HL-60 (cell line): ENCODE results near the gene PREB.

Source experiments
- GABPA ChIP-seq: IDR thresholded peaks from 2 replicates; pipeline ENCODE4 v1.6.1; 2012; ENCODE audit warnings: low read depth
- POLR2AphosphoS5 ChIP-seq: IDR thresholded peaks from 2 replicates; pipeline ENCODE4 v1.6.1; 2012; ENCODE audit warnings: low read depth
- SPI1 ChIP-seq: IDR thresholded peaks from 2 replicates; pipeline ENCODE4 v1.6.1; 2012; ENCODE audit warnings: low read depth, mild to moderate bottlenecking, borderline replicate concordance
- TF ChIP-seq, protein P1 (sequence below): IDR thresholded peaks from one replicate; pipeline ENCODE4 v1.5.1; 2011; ENCODE audit warnings: low read length, control low read depth, inconsistent platforms; ENCODE audit not compliant: insufficient read depth

DNA sequence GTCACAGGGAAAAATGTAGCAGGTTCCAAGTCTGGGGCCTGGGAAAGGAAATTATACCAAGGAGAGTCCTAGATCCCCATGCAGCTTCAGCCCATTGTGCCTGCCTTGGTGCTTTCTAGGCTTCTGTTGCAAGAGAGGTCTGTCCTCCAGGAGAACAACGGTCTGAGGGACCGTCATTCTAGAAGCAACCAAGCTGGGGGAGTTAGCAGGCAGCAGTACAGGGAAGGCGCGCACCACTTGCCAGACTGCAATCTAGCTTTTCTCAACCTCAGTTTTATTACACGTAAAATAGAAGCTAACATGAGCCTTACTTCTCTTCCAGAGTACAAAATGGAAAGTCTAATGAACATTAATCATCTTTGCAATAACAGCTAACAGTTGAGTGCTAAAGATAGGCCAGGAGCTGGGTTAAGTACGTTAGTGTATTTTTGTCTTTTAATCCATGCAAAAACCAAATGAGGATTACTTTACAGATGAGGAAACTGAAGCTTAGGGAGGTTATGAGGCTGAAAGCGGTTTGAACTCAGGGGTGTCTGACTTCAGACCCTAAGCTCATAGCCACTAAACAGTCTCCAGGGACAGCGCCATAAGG lies 16.3 kb upstream of the PREB start:
- TF ChIP-seq, protein P1, sequence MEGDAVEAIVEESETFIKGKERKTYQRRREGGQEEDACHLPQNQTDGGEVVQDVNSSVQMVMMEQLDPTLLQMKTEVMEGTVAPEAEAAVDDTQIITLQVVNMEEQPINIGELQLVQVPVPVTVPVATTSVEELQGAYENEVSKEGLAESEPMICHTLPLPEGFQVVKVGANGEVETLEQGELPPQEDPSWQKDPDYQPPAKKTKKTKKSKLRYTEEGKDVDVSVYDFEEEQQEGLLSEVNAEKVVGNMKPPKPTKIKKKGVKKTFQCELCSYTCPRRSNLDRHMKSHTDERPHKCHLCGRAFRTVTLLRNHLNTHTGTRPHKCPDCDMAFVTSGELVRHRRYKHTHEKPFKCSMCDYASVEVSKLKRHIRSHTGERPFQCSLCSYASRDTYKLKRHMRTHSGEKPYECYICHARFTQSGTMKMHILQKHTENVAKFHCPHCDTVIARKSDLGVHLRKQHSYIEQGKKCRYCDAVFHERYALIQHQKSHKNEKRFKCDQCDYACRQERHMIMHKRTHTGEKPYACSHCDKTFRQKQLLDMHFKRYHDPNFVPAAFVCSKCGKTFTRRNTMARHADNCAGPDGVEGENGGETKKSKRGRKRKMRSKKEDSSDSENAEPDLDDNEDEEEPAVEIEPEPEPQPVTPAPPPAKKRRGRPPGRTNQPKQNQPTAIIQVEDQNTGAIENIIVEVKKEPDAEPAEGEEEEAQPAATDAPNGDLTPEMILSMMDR: no peak
- TF ChIP-seq POLR2AphosphoS5 (no peak), GABPA (no peak), SPI1 (no peak)
